H9 (cell line): ENCODE results near the gene KDM4E. TPM values are rescaled to one million over a fixed set of nuclear protein-coding genes. Genes with fewer than 3 reads are reported as not detected.

Experiments
- DNase-seq: peaks from one replicate; pipeline ENCODE4 v3.0.0-alpha.2; 2017
- H2AFZ ChIP-seq: one replicate; pipeline ENCODE4 v1.6.1; 2013; ENCODE audit warnings: mild to moderate bottlenecking, low read length, control low read depth, moderate library complexity
- H2AK5ac ChIP-seq: 2 replicates; pipeline ENCODE4 v1.6.1; 2013; ENCODE audit warnings: low read length, control low read depth, mixed read lengths; ENCODE audit not compliant: insufficient read length
- H2BK120ac ChIP-seq: one replicate; pipeline ENCODE4 v1.6.1; 2013; ENCODE audit warnings: low read depth, mild to moderate bottlenecking, low read length, control low read depth, inconsistent platforms; ENCODE audit not compliant: poor library complexity, severe bottlenecking
- H2BK12ac ChIP-seq: 2 replicates; pipeline ENCODE4 v1.6.1; 2013; ENCODE audit warnings: low read length, control low read depth, mixed read lengths, low read depth; ENCODE audit not compliant: insufficient read length
- H2BK15ac ChIP-seq: 2 replicates; pipeline ENCODE4 v1.6.1; 2013; ENCODE audit warnings: low read depth, low read length, control low read depth
- H2BK20ac ChIP-seq: one replicate; pipeline ENCODE4 v1.6.1; 2013; ENCODE audit warnings: low read depth, mild to moderate bottlenecking, low read length, control low read depth, inconsistent platforms; ENCODE audit not compliant: poor library complexity, severe bottlenecking
- H2BK5ac ChIP-seq: 2 replicates; pipeline ENCODE4 v1.6.1; 2013; ENCODE audit warnings: low read length, control low read depth, mixed read lengths; ENCODE audit not compliant: insufficient read length
- H3K14ac ChIP-seq: 2 replicates; pipeline ENCODE4 v1.6.1; 2013; ENCODE audit warnings: low read length, control low read depth; ENCODE audit not compliant: insufficient read depth
- H3K18ac ChIP-seq: 2 replicates; pipeline ENCODE4 v1.6.1; 2013; ENCODE audit warnings: low read depth, mild to moderate bottlenecking, mixed read lengths, low read length, control low read depth; ENCODE audit not compliant: insufficient read length
- H3K23ac ChIP-seq: 2 replicates; pipeline ENCODE4 v1.6.1; 2013; ENCODE audit warnings: low read length, control low read depth, mixed read lengths, low read depth; ENCODE audit not compliant: insufficient read length
- H3K23me2 ChIP-seq: 2 replicates; pipeline ENCODE4 v1.6.1; 2013; ENCODE audit warnings: low read depth, mild to moderate bottlenecking, mixed read lengths, low read length, control low read depth; ENCODE audit not compliant: insufficient read length, poor library complexity, severe bottlenecking
- H3K27ac ChIP-seq: 2 replicates; pipeline ENCODE4 v1.5.1; 2013; ENCODE audit warnings: low read length, control low read depth, mixed read lengths, low read depth; ENCODE audit not compliant: insufficient read length
- H3K27me3 ChIP-seq: 2 replicates; pipeline ENCODE4 v1.6.1; 2013; ENCODE audit warnings: low read length, control low read depth, inconsistent platforms; ENCODE audit not compliant: insufficient read depth
- H3K4ac ChIP-seq: 2 replicates; pipeline ENCODE4 v1.6.1; 2013; ENCODE audit warnings: low read depth, mild to moderate bottlenecking, control low read depth, inconsistent platforms, low read length, moderate library complexity
- H3K4me1 ChIP-seq: 2 replicates; pipeline ENCODE4 v1.6.1; 2013; ENCODE audit warnings: low read length, control low read depth, inconsistent platforms; ENCODE audit not compliant: insufficient read depth
- H3K4me2 ChIP-seq: 2 replicates; pipeline ENCODE4 v1.6.1; 2013; ENCODE audit warnings: low read length, control low read depth, mixed read lengths; ENCODE audit not compliant: insufficient read length, insufficient read depth
- H3K56ac ChIP-seq: 2 replicates; pipeline ENCODE4 v1.6.1; 2013; ENCODE audit warnings: low read depth, mild to moderate bottlenecking, mixed read lengths, low read length, control low read depth; ENCODE audit not compliant: insufficient read length
- H3K79me1 ChIP-seq: 2 replicates; pipeline ENCODE4 v1.6.1; 2013; ENCODE audit warnings: low read depth, mild to moderate bottlenecking, moderate library complexity, low read length, control low read depth, inconsistent platforms; ENCODE audit not compliant: insufficient read depth, poor library complexity, severe bottlenecking
- H3K79me2 ChIP-seq: 2 replicates; pipeline ENCODE4 v1.6.1; 2013; ENCODE audit warnings: low read length, control low read depth, inconsistent platforms; ENCODE audit not compliant: insufficient read depth
- H3K9ac ChIP-seq: 2 replicates; pipeline ENCODE4 v1.6.1; 2013; ENCODE audit warnings: low read length, control low read depth, mixed read lengths; ENCODE audit not compliant: insufficient read length; ENCODE audit errors: extremely low read depth
- H3K9me3 ChIP-seq: one replicate; pipeline ENCODE4 v1.6.1; 2013; ENCODE audit warnings: low read depth, low read length, inconsistent platforms; ENCODE audit not compliant: control insufficient read depth
- H3T11ph ChIP-seq: one replicate; pipeline ENCODE4 v1.6.1; 2013; ENCODE audit warnings: mild to moderate bottlenecking, low read length, control low read depth, inconsistent platforms
- H4K20me1 ChIP-seq: one replicate; pipeline ENCODE4 v1.6.1; 2013; ENCODE audit not compliant: control insufficient read depth, insufficient read length, insufficient read depth
- H4K5ac ChIP-seq: 2 replicates; pipeline ENCODE4 v1.6.1; 2013; ENCODE audit warnings: low read depth, mild to moderate bottlenecking, mixed read lengths, low read length, control low read depth; ENCODE audit not compliant: insufficient read length
- H4K8ac ChIP-seq: replicated peaks from 2 replicates; pipeline ENCODE4 v1.6.1; 2013; ENCODE audit warnings: low read length, control low read depth, mixed read lengths, low read depth; ENCODE audit not compliant: insufficient read length
- H4K91ac ChIP-seq: 2 replicates; pipeline ENCODE4 v1.6.1; 2013; ENCODE audit warnings: low read depth, mild to moderate bottlenecking, moderate library complexity, mixed read lengths, low read length, control low read depth; ENCODE audit not compliant: insufficient read length
- H3K27ac Mint-ChIP-seq, 3 experiments: 2 replicates in 2 of 3; 3 replicates in 1 of 3; pipeline ENCODE4 v1.8.0; 2020 to 2021; ENCODE audit warnings: mixed read lengths in 3 of 3, mild to moderate bottlenecking in 1 of 3, moderate library complexity in 1 of 3
- H3K27me3 Mint-ChIP-seq: 2 replicates; pipeline ENCODE4 v1.8.0; 2021; ENCODE audit warnings: low read depth, mild to moderate bottlenecking, moderate library complexity, mixed read lengths
- H3K36me3 Mint-ChIP-seq, 3 experiments: 2 replicates in 2 of 3; 3 replicates in 1 of 3; pipeline ENCODE4 v1.8.0; 2020 to 2021; ENCODE audit warnings: low read depth in 3 of 3, mixed read lengths in 3 of 3; ENCODE audit not compliant: insufficient read depth in 1 of 3
- H3K4me1 Mint-ChIP-seq, 2 experiments: 2 replicates each; pipeline ENCODE4 v1.8.0; 2020; ENCODE audit warnings: mixed read lengths in 2 of 2
- H3K4me3 Mint-ChIP-seq, 2 experiments: 2 replicates in 1 of 2; 3 replicates in 1 of 2; pipeline ENCODE4 v1.8.0; 2020 to 2021; ENCODE audit warnings: mild to moderate bottlenecking in 2 of 2, mixed read lengths in 2 of 2, moderate library complexity in 1 of 2
- H3K9me3 Mint-ChIP-seq, 2 experiments: 2 replicates in 1 of 2; 3 replicates in 1 of 2; pipeline ENCODE4 v1.8.0; 2020; ENCODE audit warnings: mild to moderate bottlenecking in 2 of 2, mixed read lengths in 2 of 2, moderate library complexity in 1 of 2
- CTCF ChIP-seq: fragments of 200-600 bp; sonication (generic); conservative IDR thresholded peaks from 3 replicates; pipeline ENCODE4 v1.8.0; 2021; ENCODE audit warnings: antibody characterized with exemption, mild to moderate bottlenecking
- WGBS: extraction: QIAGEN DNeasy Blood & Tissue Kit; methylation state at CpG from one replicate; pipeline ENCODE4 v1.1.7; 2013; ENCODE audit warnings: missing lambda C conversion rate, low lambda C conversion rate, mixed read lengths; ENCODE audit not compliant: insufficient read length; ENCODE audit errors: extremely low coverage; 5-methylcytosine and 5-hydroxymethylcytosine counted together
- long read RNA-seq: library from polyadenylated mRNA; unstranded; transcript quantifications from one replicate; pipeline ENCODE4 v2.0.0, GENCODE V29; 2020
- total RNA-seq: library from RNA; stranded (reverse); gene quantifications from 2 replicates; pipeline ENCODE4 v1.2.1, GENCODE V29; 2021

KDM4E gene
- total RNA-seq = not detected in 2 replicates
- long read RNA-seq = 0 reads

GRCh38 chr11:95024958-95025357 lies at the start of gene KDM4E:
KDM4E (plus strand) TSS chr11:95025258; CDS start chr11:95025558, 300 bp downstream.
- Histone ChIP-seq H3K18ac (no peak within 1 kb of the TSS), H2BK20ac (no peak within 1 kb of the TSS), H3K4me2 (no peak within 1 kb of the TSS), H3T11ph (no peak within 1 kb of the TSS), H4K91ac (no peak within 1 kb of the TSS), H2BK120ac (no peak within 1 kb of the TSS), H3K9me3 (peaks cover 4% of the 10 kb centered on the region), H3K27ac (no peak within 1 kb of the TSS), H3K56ac (no peak within 1 kb of the TSS), H3K4ac (no peak within 1 kb of the TSS), H3K14ac (no peak within 1 kb of the TSS), H3K4me1 (no peaks in the 10 kb centered on the region), H4K20me1 (no peaks in the 10 kb centered on the region), H2AK5ac (no peak within 1 kb of the TSS), H3K79me1 (no peaks in the 10 kb centered on the region), H4K8ac (no peak within 1 kb of the TSS), H3K79me2 (no peaks in the 10 kb centered on the region), H3K23me2 (no peaks in the 10 kb centered on the region), H2BK12ac (no peak within 1 kb of the TSS), H2AFZ (no peak within 1 kb of the TSS), H4K5ac (no peak within 1 kb of the TSS), H2BK15ac (no peak within 1 kb of the TSS), H2BK5ac (no peak within 1 kb of the TSS), H3K27me3 (no peaks in the 10 kb centered on the region), H3K23ac (no peak within 1 kb of the TSS), H3K9ac (no peak within 1 kb of the TSS)
- Mint-ChIP-seq H3K9me3 (no peaks in the 10 kb centered on the region), H3K4me3 (no peak within 1 kb of the TSS), H3K4me1 (no peaks in the 10 kb centered on the region), H3K27ac (no peak within 1 kb of the TSS), H3K36me3 (no peaks in the 10 kb centered on the region; a peak in 1 of 7 replicates), H3K27me3 (no peaks in the 10 kb centered on the region; the same call in 1 of the 2 replicates)
- TF ChIP-seq CTCF = no peak
- WGBS = no CpG with 5 or more reads among the region's 1 CpG
- DNase-seq = no peak
